Peyer's patch (tissue), 4 donors: ENCODE measurements around the gene IMPA2.
A peak's percentile ranks its signal among the peaks of the same experiment; 100 is the strongest.

Experiments
- CTCF ChIP-seq, 6 experiments: fragments of 450-650 bp in 4 of 6; fragments of 200-600 bp in 2 of 6; sonication (generic) in 1 of 6; IDR thresholded peaks; one replicate each; pipeline ENCODE4 v1.5.1; 2017 to 2019; ENCODE audit warnings: antibody characterized with exemption in 6 of 6, mild to moderate bottlenecking in 3 of 6, moderate library complexity in 1 of 6
- POLR2A ChIP-seq, 2 donors: fragments of 450-650 bp; IDR thresholded peaks; one replicate each; pipeline ENCODE4 v1.5.1; 2017; ENCODE audit warnings: antibody characterized with exemption in 2 of 2, mild to moderate bottlenecking in 2 of 2, moderate library complexity in 2 of 2

GRCh38 chr18:11981543-11982366, 448 bp downstream of the IMPA2 start:
- TF ChIP-seq POLR2A (IDR thresholded peaks at IDR 0.05), result peak; percentile 88 to 93
- peak in 1 of 6 experiments; percentile 4 for TF ChIP-seq CTCF (IDR thresholded peaks at IDR 0.05)
